ENCODE measurements around the gene GLIPR2.
A peak's percentile ranks its signal among the peaks of the same experiment; 100 is the strongest.
"Not testable (repeated sequence)": the region's sequence is repeated elsewhere in the genome, so short reads cannot be mapped to it uniquely, and the experiment has no call there.

The GLIPR2 gene

DNA sequence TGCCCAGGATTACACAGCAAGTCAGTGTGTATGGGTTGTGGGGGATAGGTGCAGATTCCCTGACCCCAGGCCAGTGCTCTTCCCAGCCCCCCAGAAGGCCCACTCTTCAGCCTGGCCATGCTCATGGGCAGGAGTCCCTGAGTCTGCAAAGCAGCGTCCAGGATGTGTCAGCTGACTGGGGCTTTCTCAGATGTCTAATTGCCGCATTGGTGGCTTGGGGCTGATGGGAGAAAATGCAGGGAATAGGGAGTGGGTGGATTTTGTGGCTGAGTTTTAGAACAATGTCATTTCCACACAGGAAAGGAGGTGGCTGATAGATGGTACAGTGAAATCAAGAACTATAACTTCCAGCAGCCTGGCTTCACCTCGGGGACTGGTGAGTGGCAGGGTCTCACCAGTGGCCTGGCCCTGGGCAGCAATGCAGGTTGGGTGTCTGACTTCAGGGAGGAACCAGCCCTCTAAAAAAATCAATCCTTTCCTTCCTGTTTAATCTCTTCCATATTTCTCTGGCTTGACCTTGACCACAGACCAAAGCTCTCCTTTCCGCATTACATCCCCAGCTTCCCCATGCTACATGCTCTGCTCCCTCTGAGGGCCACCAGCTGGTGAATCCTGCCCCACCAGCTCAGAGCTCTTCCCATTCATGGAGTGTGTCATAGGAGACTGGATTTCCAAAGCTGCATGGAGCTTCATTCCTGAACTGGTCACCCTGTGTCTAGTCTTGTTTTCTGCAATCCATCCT lies 14.2 kb downstream of the GLIPR2 start:
- H3K36me3 Mint-ChIP-seq (ENCODE audit: insufficient read depth): peaks cover 22% of the 10 kb centered on the region
- peak overlapping the region; percentile 98 for H3K27ac Mint-ChIP-seq (ENCODE audit: low read depth)
- ATAC-seq (replicated peaks; ENCODE audit: extremely low read depth, poor library complexity, severe bottlenecking) (no peak), DNase-seq (ENCODE audit: low spot score in 2 of 2) (no peak)
- peaks cover 65% of the 10 kb centered on the region for H3K4me1 Mint-ChIP-seq
- peak overlapping the region; percentile 88 for H3K4me3 Mint-ChIP-seq
- H3K27me3 Mint-ChIP-seq: no peaks in the 10 kb centered on the region
- no peaks in the 10 kb centered on the region for H3K9me3 Mint-ChIP-seq

DNA sequence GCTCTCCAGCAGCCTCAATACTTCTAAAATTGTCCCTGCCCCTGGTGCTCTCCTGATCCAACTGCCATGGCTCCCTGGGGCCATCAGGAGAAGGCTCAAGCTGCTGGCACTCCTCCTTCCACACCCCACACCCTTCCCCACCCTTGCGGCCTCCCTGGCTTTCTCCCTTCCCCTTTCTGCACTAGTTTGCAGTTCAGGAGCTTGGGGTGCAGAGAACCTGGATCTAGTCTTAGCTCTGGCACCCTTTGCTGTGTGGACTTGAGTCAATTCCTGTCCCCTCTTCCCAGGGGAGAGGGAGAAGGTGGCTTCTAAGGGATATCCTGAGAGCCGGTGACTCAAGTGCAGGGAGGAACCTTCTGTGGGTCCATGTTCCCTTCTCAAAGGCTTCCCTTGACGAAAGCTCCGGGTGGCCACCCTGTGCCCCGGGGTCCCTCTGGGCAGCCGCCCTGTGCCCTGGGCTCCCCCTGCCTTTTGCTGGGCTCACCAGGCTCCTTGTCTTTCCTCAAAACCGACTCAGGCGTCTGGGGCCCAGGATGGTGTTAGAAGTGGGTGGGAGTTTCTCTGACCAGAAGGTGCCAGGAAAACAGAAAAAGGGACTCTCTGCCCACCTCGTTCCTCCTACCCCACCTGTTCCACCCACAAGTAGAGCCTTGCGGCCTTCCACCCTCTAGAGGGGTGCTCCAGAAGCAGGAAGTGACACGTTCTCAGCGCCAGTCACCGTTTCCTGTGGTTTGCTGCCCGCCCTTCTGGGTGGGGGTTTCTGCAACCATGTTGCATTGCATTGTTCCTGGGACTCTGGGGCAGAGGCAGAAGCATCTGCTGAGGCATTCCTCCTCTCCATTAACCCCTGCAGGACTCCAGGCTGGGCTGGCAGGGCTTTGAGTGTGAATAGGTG lies 15.0 kb downstream of the GLIPR2 start:
- no peaks in the 10 kb centered on the region for H3K9me3 Mint-ChIP-seq
- peak overlapping the region; percentile 98 for H3K27ac Mint-ChIP-seq (ENCODE audit: low read depth)
- no peaks in the 10 kb centered on the region for H3K27me3 Mint-ChIP-seq
- peaks cover 58% of the 10 kb centered on the region for H3K4me1 Mint-ChIP-seq
- DNase-seq (ENCODE audit: low spot score in 2 of 2) (peak; percentile 74 to 90), ATAC-seq (replicated peaks; ENCODE audit: extremely low read depth, poor library complexity, severe bottlenecking) (peak; percentile 98)
- peak overlapping the region; percentile 88 for H3K4me3 Mint-ChIP-seq
- H3K36me3 Mint-ChIP-seq (ENCODE audit: insufficient read depth): peaks cover 24% of the 10 kb centered on the region

DNA sequence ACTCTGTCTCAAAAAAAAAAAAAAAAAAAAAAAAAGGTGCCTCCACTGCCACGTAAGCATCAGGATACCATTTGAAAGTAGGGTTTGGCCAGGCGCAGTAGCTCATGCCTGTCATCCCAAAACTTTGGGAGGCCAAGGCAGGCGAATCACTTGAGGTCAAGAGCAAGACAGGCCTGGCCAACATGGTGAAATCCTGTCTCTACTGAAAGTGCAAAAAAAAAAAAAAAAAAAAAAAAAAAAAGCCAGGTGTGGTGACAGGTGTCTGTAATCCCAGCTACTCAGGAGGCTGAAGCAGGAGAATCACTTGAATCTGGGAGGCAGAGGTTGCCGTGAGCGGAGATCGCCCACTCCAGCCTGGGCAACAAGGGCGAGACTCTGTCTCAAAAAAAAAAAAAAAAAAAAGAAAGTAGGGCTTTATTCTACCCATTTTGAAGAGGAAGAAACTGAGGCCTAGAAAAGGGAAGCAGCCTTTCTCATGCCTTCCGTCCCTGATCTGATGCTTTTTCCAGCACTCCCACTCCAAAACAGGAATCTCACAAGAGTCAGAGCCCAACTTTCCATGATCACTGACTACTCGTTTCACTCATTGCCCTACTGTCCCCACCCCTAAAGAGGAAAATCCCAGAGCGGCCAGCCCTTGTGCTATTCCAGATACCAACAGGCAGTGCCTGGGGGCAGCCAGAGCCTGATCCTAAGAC lies 16.4 kb downstream of the GLIPR2 start:
- Mint-ChIP-seq H3K9me3 (no peaks in the 10 kb centered on the region), H3K27me3 (no peaks in the 10 kb centered on the region), H3K27ac (ENCODE audit: low read depth) (peak overlapping the region; percentile 98), H3K4me1 (peaks cover 47% of the 10 kb centered on the region), H3K4me3 (peak overlapping the region; percentile 59), H3K36me3 (ENCODE audit: insufficient read depth) (peaks cover 25% of the 10 kb centered on the region)
- ATAC-seq (replicated peaks; ENCODE audit: extremely low read depth, poor library complexity, severe bottlenecking) (no peak), DNase-seq (ENCODE audit: low spot score in 2 of 2) (no peak)

DNA sequence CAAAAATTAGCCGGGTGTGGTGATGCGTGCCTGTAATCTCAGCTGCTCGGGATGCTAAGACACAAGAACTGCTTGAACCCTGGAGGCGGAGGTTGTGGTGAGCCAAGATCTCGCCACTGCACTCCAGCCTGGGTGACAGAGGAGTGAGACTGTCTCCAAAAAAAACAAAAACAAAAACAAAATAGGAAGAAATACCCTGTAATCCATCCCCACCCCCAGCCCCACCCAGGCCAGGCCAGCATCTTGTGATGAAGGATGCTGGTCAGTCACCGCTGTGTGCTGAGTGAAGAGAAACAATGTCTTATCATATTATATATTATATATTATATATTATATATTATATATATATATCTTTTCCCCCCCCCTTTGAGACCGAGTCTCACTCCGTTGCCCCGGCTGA lies 17.2 kb downstream of the GLIPR2 start:
- DNase-seq (ENCODE audit: low spot score in 2 of 2) (no peak), ATAC-seq (replicated peaks; ENCODE audit: extremely low read depth, poor library complexity, severe bottlenecking) (no peak)
- Mint-ChIP-seq H3K27ac (ENCODE audit: low read depth) (peak overlapping the region; percentile 67), H3K27me3 (no peaks in the 10 kb centered on the region), H3K9me3 (no peaks in the 10 kb centered on the region), H3K36me3 (ENCODE audit: insufficient read depth) (peaks cover 25% of the 10 kb centered on the region), H3K4me1 (peaks cover 41% of the 10 kb centered on the region), H3K4me3 (peak overlapping the region; percentile 59)

DNA sequence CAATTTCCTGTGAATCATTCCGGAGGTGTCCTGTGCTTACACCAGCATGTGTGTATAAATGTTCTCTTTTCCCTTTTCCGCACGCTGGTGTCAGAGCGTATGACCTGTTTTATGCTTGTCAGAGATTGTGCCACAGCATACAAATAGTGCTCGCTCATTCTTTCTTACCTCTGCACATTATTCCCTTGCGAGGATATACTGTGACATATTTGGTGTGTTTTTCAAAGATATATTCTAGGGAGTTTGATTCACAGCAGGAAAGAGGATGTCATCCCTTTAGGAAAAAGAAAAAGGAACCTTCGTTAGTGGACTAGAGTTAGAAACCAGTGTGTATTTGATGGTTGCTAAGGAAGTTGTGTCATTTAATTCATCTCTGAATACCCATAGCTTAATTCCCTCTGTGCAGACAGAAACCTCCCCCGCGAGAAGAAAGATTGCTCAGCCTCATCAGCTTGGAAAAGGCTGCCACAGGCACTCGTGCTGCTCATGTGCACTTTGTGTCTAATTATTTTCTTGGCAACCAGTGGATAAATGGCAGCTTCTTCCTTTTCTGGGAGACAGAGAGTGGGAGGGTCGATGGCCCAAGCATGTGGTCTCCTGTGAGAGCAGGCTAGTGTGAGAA lies 17.9 kb downstream of the GLIPR2 start:
- peak overlapping the region; percentile 8 for H3K4me3 Mint-ChIP-seq
- no peak for ATAC-seq (replicated peaks; ENCODE audit: extremely low read depth, poor library complexity, severe bottlenecking)

DNA sequence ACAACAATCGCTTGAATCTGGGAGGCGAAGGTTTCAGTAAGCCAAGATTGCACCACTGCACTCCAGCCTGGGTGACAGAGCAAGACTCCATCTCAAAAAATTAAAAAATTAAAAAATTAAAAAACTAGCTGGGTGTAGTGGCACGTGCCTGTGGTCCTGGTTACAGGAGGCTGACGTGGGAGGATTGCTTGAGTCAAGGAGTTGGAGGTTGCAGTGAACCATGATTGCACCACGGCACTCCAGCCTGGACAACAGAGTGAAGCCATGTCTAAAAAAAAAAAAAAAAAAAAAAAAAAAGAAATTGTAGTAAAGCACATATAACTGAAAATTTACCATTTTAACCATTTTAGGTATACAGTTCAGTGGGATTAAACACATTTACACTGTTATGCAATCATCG lies 19.6 kb downstream of the GLIPR2 start:
- ATAC-seq (replicated peaks; ENCODE audit: extremely low read depth, poor library complexity, severe bottlenecking): no peak
- Mint-ChIP-seq H3K9me3 (no peaks in the 10 kb centered on the region), H3K27ac (ENCODE audit: low read depth) (peak overlapping the region; percentile 35), H3K27me3 (no peaks in the 10 kb centered on the region), H3K36me3 (ENCODE audit: insufficient read depth) (peaks cover 31% of the 10 kb centered on the region), H3K4me3 (no peak overlapping the region), H3K4me1 (peaks cover 35% of the 10 kb centered on the region)
- DNase-seq (ENCODE audit: low spot score in 2 of 2): no peak

More for the DNA sequence above, 17.9 kb downstream of the GLIPR2 start:
- no peaks in the 10 kb centered on the region for H3K27me3 Mint-ChIP-seq
- no peaks in the 10 kb centered on the region for H3K9me3 Mint-ChIP-seq
- H3K4me1 Mint-ChIP-seq: peaks cover 42% of the 10 kb centered on the region
- peak overlapping the region; percentile 67 for H3K27ac Mint-ChIP-seq (ENCODE audit: low read depth)
- peaks cover 30% of the 10 kb centered on the region for H3K36me3 Mint-ChIP-seq (ENCODE audit: insufficient read depth)
- DNase-seq (ENCODE audit: low spot score in 2 of 2): no peak

DNA sequence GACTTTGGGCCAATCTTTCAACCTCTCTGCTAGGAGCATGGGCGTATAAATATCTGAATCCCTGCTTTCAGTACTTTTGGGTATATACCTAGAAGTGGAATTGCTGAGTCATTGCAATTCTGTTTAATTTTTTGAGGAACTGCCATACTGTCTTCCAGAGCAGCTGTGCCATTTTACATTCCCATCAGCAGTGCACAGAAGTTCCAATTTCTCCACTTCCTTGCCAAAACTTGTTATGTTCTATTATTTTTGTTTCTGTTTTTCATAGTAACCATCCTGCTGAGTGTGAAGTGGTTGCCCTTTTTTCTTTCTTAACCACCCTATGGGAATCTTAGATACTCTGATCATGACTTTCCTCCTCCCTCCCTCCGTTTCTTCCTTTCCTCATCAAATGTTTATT lies 21.6 kb downstream of the GLIPR2 start:
- Mint-ChIP-seq H3K4me3 (no peak overlapping the region), H3K27ac (ENCODE audit: low read depth) (no peak overlapping the region), H3K36me3 (ENCODE audit: insufficient read depth) (peaks cover 25% of the 10 kb centered on the region), H3K9me3 (no peaks in the 10 kb centered on the region), H3K4me1 (peaks cover 26% of the 10 kb centered on the region), H3K27me3 (no peaks in the 10 kb centered on the region)
- ATAC-seq (replicated peaks; ENCODE audit: extremely low read depth, poor library complexity, severe bottlenecking): no peak
- no peak for DNase-seq (ENCODE audit: low spot score in 2 of 2)

DNA sequence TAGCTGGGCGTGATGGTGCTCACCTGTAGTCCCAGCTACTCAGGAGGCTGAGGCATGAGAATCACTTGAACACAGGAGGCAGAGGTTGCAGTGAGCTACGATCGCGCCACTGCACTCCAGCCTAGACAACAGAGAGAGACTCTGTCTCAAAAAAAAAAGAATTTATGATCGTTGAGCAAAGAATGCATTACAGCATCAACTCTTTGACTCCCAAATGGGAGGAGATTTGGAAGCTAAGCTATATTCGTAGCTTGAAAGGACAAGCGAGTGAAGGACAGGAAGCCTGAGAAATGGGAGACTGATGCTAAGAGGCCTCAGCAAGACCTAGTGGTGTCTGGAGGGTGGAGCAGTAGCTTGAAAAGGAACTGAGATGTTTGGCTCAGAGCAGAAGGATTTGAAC lies 22.4 kb downstream of the GLIPR2 start:
- H3K4me3 Mint-ChIP-seq: no peak overlapping the region
- DNase-seq (ENCODE audit: low spot score in 2 of 2) (no peak), ATAC-seq (replicated peaks; ENCODE audit: extremely low read depth, poor library complexity, severe bottlenecking) (no peak)
- no peaks in the 10 kb centered on the region for H3K9me3 Mint-ChIP-seq
- H3K27me3 Mint-ChIP-seq: no peaks in the 10 kb centered on the region
- H3K36me3 Mint-ChIP-seq (ENCODE audit: insufficient read depth): peaks cover 21% of the 10 kb centered on the region
- H3K27ac Mint-ChIP-seq (ENCODE audit: low read depth): no peak overlapping the region
- H3K4me1 Mint-ChIP-seq: peaks cover 21% of the 10 kb centered on the region

DNA sequence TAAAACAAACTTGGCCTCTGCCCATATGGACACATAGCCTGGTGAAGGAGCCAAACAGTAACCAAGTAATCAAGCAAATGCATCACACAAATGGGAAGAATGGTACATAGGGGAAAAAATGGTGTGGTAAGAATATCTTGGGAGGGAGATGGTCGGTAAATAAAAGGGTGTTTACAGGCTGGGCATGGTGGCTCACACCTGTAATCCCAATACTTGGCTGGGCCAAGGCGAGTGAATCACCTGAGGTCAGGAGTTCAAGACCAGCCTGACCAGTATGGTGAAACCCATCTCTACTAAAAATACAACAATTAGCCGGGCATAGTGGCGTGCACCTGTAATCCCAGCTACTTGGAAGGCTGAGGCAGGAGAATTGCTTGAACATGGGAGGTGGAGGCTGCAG lies 23.0 kb downstream of the GLIPR2 start:
- H3K9me3 Mint-ChIP-seq; H3K27me3 Mint-ChIP-seq; DNase-seq (ENCODE audit: low spot score in 2 of 2); H3K27ac Mint-ChIP-seq (ENCODE audit: low read depth); H3K4me3 Mint-ChIP-seq; ATAC-seq (replicated peaks; ENCODE audit: extremely low read depth, poor library complexity, severe bottlenecking): not testable (repeated sequence)
- H3K36me3 Mint-ChIP-seq (ENCODE audit: insufficient read depth): peaks cover 20% of the 10 kb centered on the region
- peaks cover 15% of the 10 kb centered on the region for H3K4me1 Mint-ChIP-seq

DNA sequence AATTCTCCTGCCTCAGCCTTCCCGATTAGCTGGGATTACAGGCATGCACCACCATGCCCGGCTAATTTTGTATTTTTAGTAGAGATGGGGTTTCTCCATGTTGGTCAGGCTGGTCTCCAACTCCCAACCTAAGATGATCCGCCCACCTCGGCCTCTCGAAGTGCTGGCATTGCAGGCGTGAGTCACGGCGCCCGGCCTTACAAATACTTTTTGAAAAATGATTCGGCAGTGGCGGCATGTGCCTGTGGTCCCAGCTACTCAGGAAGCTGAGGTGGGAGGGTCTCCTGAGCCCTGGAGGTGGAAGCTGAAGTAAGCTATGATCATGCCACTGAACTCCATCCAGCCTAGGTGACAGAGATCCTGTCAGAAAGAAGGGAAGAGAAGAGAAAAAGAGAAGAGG lies 23.6 kb downstream of the GLIPR2 start:
- ATAC-seq (replicated peaks; ENCODE audit: extremely low read depth, poor library complexity, severe bottlenecking); H3K9me3 Mint-ChIP-seq; DNase-seq (ENCODE audit: low spot score in 2 of 2); H3K4me3 Mint-ChIP-seq; H3K27ac Mint-ChIP-seq (ENCODE audit: low read depth); H3K27me3 Mint-ChIP-seq: not testable (repeated sequence)
- Mint-ChIP-seq H3K4me1 (peaks cover 14% of the 10 kb centered on the region), H3K36me3 (ENCODE audit: insufficient read depth) (peaks cover 16% of the 10 kb centered on the region)

DNA sequence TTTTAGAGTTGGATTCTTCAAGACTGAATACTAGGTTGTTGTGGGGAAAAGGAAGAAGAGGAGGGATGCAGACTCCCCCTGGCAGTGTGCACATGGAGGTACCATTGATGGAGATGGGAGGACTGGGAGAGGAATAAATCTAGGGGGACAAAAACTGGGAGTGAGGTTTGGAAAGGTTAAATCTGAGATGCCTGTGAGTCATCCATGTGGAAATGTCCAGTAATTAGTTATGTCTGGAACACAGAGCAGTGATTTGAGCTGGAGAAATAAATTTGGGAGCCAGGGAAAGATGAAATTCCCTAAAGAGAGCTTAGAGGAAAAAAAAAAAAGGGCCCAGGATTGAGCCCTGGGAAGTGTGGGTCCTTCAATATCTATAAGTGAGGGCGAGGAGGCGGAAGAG lies 24.7 kb downstream of the GLIPR2 start:
- Mint-ChIP-seq H3K4me1 (peaks cover 19% of the 10 kb centered on the region), H3K36me3 (ENCODE audit: insufficient read depth) (peaks cover 16% of the 10 kb centered on the region), H3K27me3 (no peaks in the 10 kb centered on the region), H3K27ac (ENCODE audit: low read depth) (peak overlapping the region; percentile 77), H3K9me3 (no peaks in the 10 kb centered on the region), H3K4me3 (no peak overlapping the region)
- no peak for DNase-seq (ENCODE audit: low spot score in 2 of 2)
- ATAC-seq (replicated peaks; ENCODE audit: extremely low read depth, poor library complexity, severe bottlenecking): no peak

DNA sequence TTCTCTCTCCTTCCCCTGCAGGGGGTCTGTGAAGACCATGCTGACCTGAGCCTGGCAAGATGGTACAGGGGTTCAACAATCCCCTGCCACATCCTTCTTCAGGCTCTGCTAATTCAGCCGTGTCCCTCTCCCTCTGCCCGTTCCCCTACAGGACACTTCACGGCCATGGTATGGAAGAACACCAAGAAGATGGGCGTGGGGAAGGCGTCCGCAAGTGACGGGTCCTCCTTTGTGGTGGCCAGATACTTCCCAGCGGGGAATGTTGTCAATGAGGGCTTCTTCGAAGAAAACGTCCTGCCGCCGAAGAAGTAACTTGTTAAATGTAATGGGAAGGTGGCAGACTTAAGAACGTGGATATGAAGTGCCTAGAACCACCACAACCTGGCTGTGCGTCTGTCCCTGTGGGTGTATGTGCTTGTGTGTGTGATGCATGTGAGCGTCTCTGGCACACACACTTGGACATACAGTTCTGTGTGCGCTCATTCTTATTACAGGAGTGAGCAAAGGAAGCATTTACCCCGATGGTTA lies 25.7 kb downstream of the GLIPR2 start:
- Mint-ChIP-seq H3K27ac (ENCODE audit: low read depth) (no peak overlapping the region), H3K36me3 (ENCODE audit: insufficient read depth) (peaks cover 15% of the 10 kb centered on the region)

More for the DNA sequence above, 25.7 kb downstream of the GLIPR2 start:
- Mint-ChIP-seq H3K4me1 (peaks cover 25% of the 10 kb centered on the region), H3K4me3 (no peak overlapping the region), H3K27me3 (no peaks in the 10 kb centered on the region), H3K9me3 (no peaks in the 10 kb centered on the region)
- DNase-seq (ENCODE audit: low spot score in 2 of 2) (no peak), ATAC-seq (replicated peaks; ENCODE audit: extremely low read depth, poor library complexity, severe bottlenecking) (no peak)

Measured in central memory CD8-positive, alpha-beta T cell (primary cell).